Astrocyte (in vitro differentiated cells and primary cell): ENCODE data around the gene HNRNPDL. TPM values are rescaled to one million over a fixed set of nuclear protein-coding genes. Genes with fewer than 3 reads are reported as not detected.

ENCODE experiments used
- DNase-seq: peaks from one replicate; pipeline ENCODE4 v3.0.0-alpha.2; 2010; ENCODE audit warnings: low read depth
- FAIRE-seq: peaks from 2 replicates; lab custom pipeline; 2011; peaks lifted over from hg19 to GRCh38; lab: Jason Lieb, UNC
- H2AFZ ChIP-seq: 2 replicates; pipeline ENCODE4 v1.6.0; 2012; ENCODE audit warnings: low read depth, low read length, inconsistent platforms
- H3K27ac ChIP-seq: 2 replicates; pipeline ENCODE4 v1.5.1; 2011; ENCODE audit warnings: low read depth, low read length, inconsistent platforms
- H3K27me3 ChIP-seq: 2 replicates; pipeline ENCODE4 v1.6.0; 2011; ENCODE audit warnings: low read length, inconsistent platforms; ENCODE audit not compliant: insufficient read depth
- H3K36me3 ChIP-seq: 2 replicates; pipeline ENCODE4 v1.5.1; 2011; ENCODE audit warnings: low read length, inconsistent platforms; ENCODE audit not compliant: insufficient read depth
- H3K4me1 ChIP-seq: 2 replicates; pipeline ENCODE4 v1.5.1; 2011; ENCODE audit warnings: low read length, inconsistent platforms; ENCODE audit not compliant: insufficient read depth
- H3K4me2 ChIP-seq: 2 replicates; pipeline ENCODE4 v1.6.0; 2012; ENCODE audit warnings: low read length, inconsistent platforms
- H3K4me3 ChIP-seq: 2 replicates; pipeline ENCODE4 v1.5.1; 2011; ENCODE audit warnings: low read depth, mild to moderate bottlenecking, low read length, inconsistent platforms; ENCODE audit not compliant: insufficient read depth
- H3K79me2 ChIP-seq: 2 replicates; pipeline ENCODE4 v1.6.0; 2012; ENCODE audit warnings: mild to moderate bottlenecking, low read length, inconsistent platforms; ENCODE audit not compliant: insufficient read depth
- H3K9ac ChIP-seq: 2 replicates; pipeline ENCODE4 v1.6.0; 2012; ENCODE audit warnings: mild to moderate bottlenecking, low read length, inconsistent platforms
- H3K9me3 ChIP-seq: 2 replicates; pipeline ENCODE4 v1.5.1; 2012; ENCODE audit warnings: low read depth, mild to moderate bottlenecking, low read length, inconsistent platforms; ENCODE audit not compliant: insufficient read depth
- H4K20me1 ChIP-seq: 2 replicates; pipeline ENCODE4 v1.6.0; 2012; ENCODE audit warnings: low read length, inconsistent platforms; ENCODE audit not compliant: insufficient read depth
- H3K27ac Mint-ChIP-seq: one replicate; pipeline ENCODE4 v1.8.0; 2021; ENCODE audit warnings: mild to moderate bottlenecking, mixed read lengths; ENCODE audit not compliant: unreplicated experiment
- H3K27me3 Mint-ChIP-seq: one replicate; pipeline ENCODE4 v1.8.0; 2021; ENCODE audit warnings: low read depth, mixed read lengths; ENCODE audit not compliant: unreplicated experiment
- H3K36me3 Mint-ChIP-seq: one replicate; pipeline ENCODE4 v1.8.0; 2021; ENCODE audit warnings: low read depth, mixed read lengths; ENCODE audit not compliant: unreplicated experiment
- H3K4me1 Mint-ChIP-seq: one replicate; pipeline ENCODE4 v1.8.0; 2021; ENCODE audit warnings: low read depth, mixed read lengths; ENCODE audit not compliant: unreplicated experiment
- H3K4me3 Mint-ChIP-seq: one replicate; pipeline ENCODE4 v1.8.0; 2021; ENCODE audit warnings: mild to moderate bottlenecking, moderate library complexity, mixed read lengths; ENCODE audit not compliant: unreplicated experiment
- H3K9me3 Mint-ChIP-seq: one replicate; pipeline ENCODE4 v1.8.0; 2021; ENCODE audit warnings: mild to moderate bottlenecking, mixed read lengths; ENCODE audit not compliant: unreplicated experiment
- EZH2 ChIP-seq: IDR thresholded peaks from 2 replicates; pipeline ENCODE4 v1.6.1; 2012; ENCODE audit warnings: mild to moderate bottlenecking, low read length, inconsistent platforms; ENCODE audit not compliant: insufficient read depth
- total RNA-seq: library from RNA; stranded (reverse); gene quantifications from 2 replicates; pipeline ENCODE4 v1.2.1, GENCODE V29; 2021
- TF ChIP-seq, protein P1 (sequence below): IDR thresholded peaks from 2 replicates; pipeline ENCODE4 v1.5.1; 2011; ENCODE audit warnings: low read depth, mild to moderate bottlenecking, inconsistent platforms, low read length, moderate library complexity; ENCODE audit not compliant: insufficient read depth

The HNRNPDL gene
- total RNA-seq, 1 donor from 2014 or later, result 220 TPM

GRCh38 chr4:82432596-82432995, 2.3 kb upstream of the HNRNPDL start:
- Histone ChIP-seq H3K79me2 (peaks cover 94% of the 10 kb centered on the region), H3K27ac (no peak overlapping the region), H3K36me3 (peaks cover 10% of the 10 kb centered on the region), H3K9ac (no peak overlapping the region), H3K9me3 (no peaks in the 10 kb centered on the region), H2AFZ (no peak overlapping the region), H4K20me1 (peaks cover 67% of the 10 kb centered on the region), H3K27me3 (no peaks in the 10 kb centered on the region), H3K4me3 (no peak overlapping the region), H3K4me2 (peak overlapping the region; percentile 10), H3K4me1 (peaks cover 8% of the 10 kb centered on the region)
- Mint-ChIP-seq H3K27ac (peak overlapping the region; percentile 26), H3K27me3 (no peaks in the 10 kb centered on the region), H3K9me3 (no peaks in the 10 kb centered on the region), H3K4me1 (peaks cover 13% of the 10 kb centered on the region), H3K4me3 (peak overlapping the region; percentile 57), H3K36me3 (peaks cover 10% of the 10 kb centered on the region)
- no peak for DNase-seq
- no peak for FAIRE-seq
- TF ChIP-seq, protein P1, sequence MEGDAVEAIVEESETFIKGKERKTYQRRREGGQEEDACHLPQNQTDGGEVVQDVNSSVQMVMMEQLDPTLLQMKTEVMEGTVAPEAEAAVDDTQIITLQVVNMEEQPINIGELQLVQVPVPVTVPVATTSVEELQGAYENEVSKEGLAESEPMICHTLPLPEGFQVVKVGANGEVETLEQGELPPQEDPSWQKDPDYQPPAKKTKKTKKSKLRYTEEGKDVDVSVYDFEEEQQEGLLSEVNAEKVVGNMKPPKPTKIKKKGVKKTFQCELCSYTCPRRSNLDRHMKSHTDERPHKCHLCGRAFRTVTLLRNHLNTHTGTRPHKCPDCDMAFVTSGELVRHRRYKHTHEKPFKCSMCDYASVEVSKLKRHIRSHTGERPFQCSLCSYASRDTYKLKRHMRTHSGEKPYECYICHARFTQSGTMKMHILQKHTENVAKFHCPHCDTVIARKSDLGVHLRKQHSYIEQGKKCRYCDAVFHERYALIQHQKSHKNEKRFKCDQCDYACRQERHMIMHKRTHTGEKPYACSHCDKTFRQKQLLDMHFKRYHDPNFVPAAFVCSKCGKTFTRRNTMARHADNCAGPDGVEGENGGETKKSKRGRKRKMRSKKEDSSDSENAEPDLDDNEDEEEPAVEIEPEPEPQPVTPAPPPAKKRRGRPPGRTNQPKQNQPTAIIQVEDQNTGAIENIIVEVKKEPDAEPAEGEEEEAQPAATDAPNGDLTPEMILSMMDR, result no peak
- no peak for TF ChIP-seq EZH2

- Histone ChIP-seq H4K20me1 (peaks cover 67% of the 10 kb centered on the region), H3K27ac (no peak overlapping the region), H2AFZ (no peak overlapping the region), H3K4me2 (peak overlapping the region; percentile 95), H3K79me2 (peaks cover 94% of the 10 kb centered on the region), H3K4me3 (no peak overlapping the region), H3K9ac (peak overlapping the region; percentile 98), H3K9me3 (no peaks in the 10 kb centered on the region), H3K27me3 (no peaks in the 10 kb centered on the region), H3K4me1 (peaks cover 7% of the 10 kb centered on the region), H3K36me3 (peaks cover 17% of the 10 kb centered on the region)
- H3K27me3 Mint-ChIP-seq, result no peaks in the 10 kb centered on the region
- peak overlapping the region; percentile 91 for H3K4me3 Mint-ChIP-seq
- H3K4me1 Mint-ChIP-seq, result peaks cover 7% of the 10 kb centered on the region
- H3K27ac Mint-ChIP-seq, result no peak overlapping the region
- TF ChIP-seq, protein P1, result no peak
- TF ChIP-seq EZH2, result no peak
- no peaks in the 10 kb centered on the region for H3K9me3 Mint-ChIP-seq
- peaks cover 10% of the 10 kb centered on the region for H3K36me3 Mint-ChIP-seq
- FAIRE-seq, result no peak
- DNase-seq, result no peak
Observed at GRCh38 chr4:82431831-82432230, 1.6 kb upstream of the HNRNPDL start.

DNA sequence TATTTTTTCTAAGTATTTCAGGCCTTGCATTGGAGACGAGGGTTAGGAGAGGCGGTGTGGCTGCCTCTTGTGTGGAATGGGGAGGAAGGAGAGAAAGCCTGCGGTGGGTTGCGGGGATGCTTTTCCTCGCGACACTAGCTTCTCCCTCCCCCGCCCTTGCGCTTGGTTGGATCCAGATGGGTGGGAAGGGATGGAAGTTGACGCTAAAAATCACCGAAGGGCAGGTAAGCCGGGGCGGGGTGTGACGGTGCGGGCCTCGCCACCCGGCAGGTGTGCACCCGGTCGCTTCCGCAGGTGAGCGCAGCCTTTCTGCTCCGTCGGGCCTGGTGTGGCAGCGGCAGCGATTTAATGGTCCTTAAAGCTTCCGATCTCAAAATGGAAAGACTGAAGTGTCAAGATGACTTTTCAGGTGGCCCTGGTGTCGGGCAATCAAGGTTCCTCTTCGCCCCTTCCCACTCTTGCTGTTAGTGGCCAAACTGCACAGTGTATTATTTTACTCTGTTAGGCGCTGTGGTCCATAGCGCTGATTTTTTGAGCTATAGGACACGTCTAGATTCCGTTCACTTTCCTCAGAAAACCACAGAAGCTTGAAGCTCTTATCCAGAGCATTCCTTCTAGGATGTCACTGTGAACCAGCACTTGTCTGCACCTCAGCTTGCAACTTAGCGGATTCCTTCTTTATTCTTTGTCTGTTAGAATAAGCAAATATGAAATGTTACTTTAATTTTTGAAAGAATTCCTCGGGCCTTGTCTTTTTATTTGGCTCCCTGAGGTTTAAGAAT, 893 bp upstream of the HNRNPDL start:
- Mint-ChIP-seq H3K9me3 (no peaks in the 10 kb centered on the region), H3K27ac (peak overlapping the region; percentile 89), H3K36me3 (peaks cover 11% of the 10 kb centered on the region), H3K4me3 (peak overlapping the region; percentile 91), H3K27me3 (no peaks in the 10 kb centered on the region), H3K4me1 (peaks cover 11% of the 10 kb centered on the region)
- TF ChIP-seq, protein P1, result no peak
- no peak for TF ChIP-seq EZH2
- H3K36me3 ChIP-seq, result peaks cover 24% of the 10 kb centered on the region
- peak overlapping the region; percentile 99 for H3K4me3 ChIP-seq
- H3K4me1 ChIP-seq, result peaks cover 13% of the 10 kb centered on the region
- peak overlapping the region; percentile 98 for H3K27ac ChIP-seq
- peak overlapping the region; percentile 95 for H3K4me2 ChIP-seq
- no peaks in the 10 kb centered on the region for H3K27me3 ChIP-seq
- peaks cover 94% of the 10 kb centered on the region for H3K79me2 ChIP-seq
- FAIRE-seq, result no peak
- H4K20me1 ChIP-seq, result peaks cover 67% of the 10 kb centered on the region
- DNase-seq, result peak; percentile 50
- no peaks in the 10 kb centered on the region for H3K9me3 ChIP-seq
- peak overlapping the region; percentile 89 for H2AFZ ChIP-seq
- H3K9ac ChIP-seq, result peak overlapping the region; percentile 98
